GM10847 (cell line): Measurements from ENCODE around the gene RNF208.
A peak's percentile ranks its signal among the peaks of the same experiment; 100 is the strongest.

Source experiments
- POLR2A ChIP-seq: IDR thresholded peaks from 2 replicates; pipeline ENCODE4 v1.6.1; 2011; ENCODE audit not compliant: insufficient read length; ENCODE audit errors: extremely low read depth

The RNF208 gene

GRCh38 chr9:137255448-137256114, 33.5 kb upstream of the RNF208 start:
- TF ChIP-seq POLR2A = no peak

GRCh38 chr9:137254624-137255447, 32.8 kb upstream of the RNF208 start, which contains the start of gene NELFB:
Gene NELFB, plus strand, starts transcription at chr9:137255327.
- peak; percentile 72 for TF ChIP-seq POLR2A

- no peak for TF ChIP-seq POLR2A
These were observed 31.9 kb upstream of the RNF208 start for GRCh38 chr9:137253717-137254623.

GRCh38 chr9:137252555-137253506, 30.8 kb upstream of the RNF208 start:
- TF ChIP-seq POLR2A = no peak

GRCh38 chr9:137251490-137252268, 29.6 kb upstream of the RNF208 start:
- TF ChIP-seq POLR2A = no peak

GRCh38 chr9:137251194-137251461, 29.1 kb upstream of the RNF208 start, which contains the start of gene STPG3:
Gene STPG3, plus strand, starts transcription at chr9:137251286. Its CDS starts 1 bp downstream, at chr9:137251287.
- TF ChIP-seq POLR2A = no peak

- no peak for TF ChIP-seq POLR2A
These were observed 28.5 kb upstream of the RNF208 start for GRCh38 chr9:137250329-137251193.

- no peak for TF ChIP-seq POLR2A
These were observed 25.8 kb upstream of the RNF208 start for GRCh38 chr9:137247916-137248175.

GRCh38 chr9:137247135-137247915, 25.3 kb upstream of the RNF208 start:
- TF ChIP-seq POLR2A = no peak

- TF ChIP-seq POLR2A = no peak
These were observed 23.7 kb upstream of the RNF208 start for GRCh38 chr9:137245450-137246421.

- no peak for TF ChIP-seq POLR2A
These were observed 22.7 kb upstream of the RNF208 start for GRCh38 chr9:137244486-137245449.
